Endothelial cell of umbilical vein (primary cell): ENCODE measurements around the gene POLR2B. TPM values are rescaled to one million over a fixed set of nuclear protein-coding genes. Genes with fewer than 3 reads are reported as not detected.

Experiments
- BruUV-seq: library from RNA; stranded (reverse); fragments of 400-500 nt; replicated peaks from 2 replicates; lab custom pipeline; 2021; lab: Mats Ljungman, UMichigan
- CTCF ChIA-PET: fragments of 300-600, 350-600 bp; sonication (Branson Sonifier 250); formaldehyde crosslinking; loops from one replicate; lab custom pipeline; 2021; ENCODE audit warnings: antibody characterized with exemption, inconsistent platforms; lab: Charles Lee
- POLR2A ChIA-PET: fragments of 300-600, 350-600 bp; sonication (Branson Sonifier 250); formaldehyde crosslinking; loops from one replicate; lab custom pipeline; 2021; ENCODE audit warnings: antibody characterized with exemption, inconsistent platforms; lab: Charles Lee
- DNase-seq: peaks from one replicate; pipeline ENCODE4 v3.0.0-alpha.2; 2011; ENCODE audit warnings: low read depth, low spot score
- FAIRE-seq: peaks from 2 replicates; lab custom pipeline; 2011; peaks lifted over from hg19 to GRCh38; lab: Jason Lieb, UNC
- H2AFZ ChIP-seq: 2 replicates; pipeline ENCODE4 v1.6.0; 2012; ENCODE audit warnings: low read depth, low read length, control low read depth, inconsistent platforms
- H3K27ac ChIP-seq: 2 replicates; pipeline ENCODE4 v1.5.1; 2011; ENCODE audit warnings: low read depth, mild to moderate bottlenecking, control low read depth, low read length, moderate library complexity; ENCODE audit not compliant: insufficient read depth
- H3K27me3 ChIP-seq, 2 experiments: 2 replicates each; pipeline versions ENCODE4 v1.6.0 to v1.6.1; 2011; ENCODE audit warnings: low read length in 2 of 2, mixed read lengths in 1 of 2; ENCODE audit not compliant: control insufficient read depth in 2 of 2, insufficient read depth in 2 of 2
- H3K36me3 ChIP-seq, 2 experiments: 2 replicates in 1 of 2; 3 replicates in 1 of 2; pipeline ENCODE4 v1.5.1; 2011; ENCODE audit warnings: low read length in 2 of 2, mild to moderate bottlenecking in 1 of 2, moderate library complexity in 1 of 2; ENCODE audit not compliant: control insufficient read depth in 2 of 2, insufficient read depth in 2 of 2; ENCODE audit errors: extremely low read depth in 1 of 2
- H3K4me1 ChIP-seq: 3 replicates; pipeline ENCODE4 v1.5.1; 2011; ENCODE audit warnings: mild to moderate bottlenecking, low read length; ENCODE audit not compliant: control insufficient read depth, insufficient read depth; ENCODE audit errors: extremely low read depth
- H3K4me2 ChIP-seq: 2 replicates; pipeline ENCODE4 v1.6.1; 2011; ENCODE audit warnings: low read length, control low read depth, mixed read lengths; ENCODE audit not compliant: insufficient read depth
- H3K4me3 ChIP-seq, 3 experiments: fragments of 200-600 bp in 1 of 3; sonication (generic), shearing (Covaris generic) in 1 of 3; replicated peaks in 1 of 3; 2 replicates each; pipeline ENCODE4 v1.5.1; 2011 to 2016; ENCODE audit warnings: control low read depth in 3 of 3, low read length in 3 of 3, mild to moderate bottlenecking in 2 of 3, inconsistent platforms in 1 of 3, low read depth in 1 of 3, moderate library complexity in 1 of 3; ENCODE audit not compliant: insufficient read depth in 1 of 3
- H3K79me2 ChIP-seq: 2 replicates; pipeline ENCODE4 v1.6.0; 2012; ENCODE audit warnings: low read length, inconsistent platforms; ENCODE audit not compliant: control insufficient read depth, insufficient read depth
- H3K9ac ChIP-seq: replicated peaks from 2 replicates; pipeline ENCODE3; 2011; ENCODE audit warnings: low read length, control low read depth; ENCODE audit not compliant: insufficient read depth; ENCODE audit errors: extremely low read depth
- H3K9me1 ChIP-seq: replicated peaks from 3 replicates; pipeline ENCODE4 v1.6.0; 2011; ENCODE audit warnings: mild to moderate bottlenecking, low read length; ENCODE audit not compliant: control insufficient read depth, insufficient read depth; ENCODE audit errors: extremely low read depth
- H3K9me3 ChIP-seq: replicated peaks from 2 replicates; pipeline ENCODE4 v1.5.1; 2012; ENCODE audit warnings: low read length, inconsistent platforms; ENCODE audit not compliant: control insufficient read depth, insufficient read depth
- H4K20me1 ChIP-seq: replicated peaks from 2 replicates; pipeline ENCODE3; 2011; ENCODE audit warnings: mild to moderate bottlenecking, low read length; ENCODE audit not compliant: control insufficient read depth, insufficient read depth; ENCODE audit errors: extremely low read depth
- EZH2 ChIP-seq: IDR thresholded peaks from 2 replicates; pipeline ENCODE4 v1.6.1; 2012; ENCODE audit warnings: borderline replicate concordance, low read depth, mild to moderate bottlenecking, moderate library complexity, low read length, inconsistent platforms; ENCODE audit not compliant: severe bottlenecking
- FOS ChIP-seq: IDR thresholded peaks from 2 replicates; pipeline ENCODE4 v1.6.1; 2011; ENCODE audit warnings: mild to moderate bottlenecking, low read length, moderate library complexity, borderline replicate concordance; ENCODE audit not compliant: insufficient read depth
- GATA2 ChIP-seq: IDR thresholded peaks from 2 replicates; pipeline ENCODE4 v1.7.0; 2011; ENCODE audit warnings: low read depth, mild to moderate bottlenecking, moderate library complexity, mixed read lengths, low read length; ENCODE audit not compliant: insufficient read length, insufficient read depth
- JUN ChIP-seq: IDR thresholded peaks from 2 replicates; pipeline ENCODE4 v1.6.1; 2011; ENCODE audit warnings: borderline replicate concordance, low read depth; ENCODE audit not compliant: insufficient read length, insufficient read depth
- MAX ChIP-seq: IDR thresholded peaks from 2 replicates; pipeline ENCODE4 v1.6.1; 2011; ENCODE audit not compliant: insufficient read depth, insufficient read length
- MYC ChIP-seq: IDR thresholded peaks from one replicate; pipeline ENCODE4 v1.6.1; 2011; ENCODE audit warnings: mild to moderate bottlenecking, low read depth, low read length
- POLR2A ChIP-seq: IDR thresholded peaks from 2 replicates; pipeline ENCODE4 v1.6.1; 2012; ENCODE audit warnings: low read depth, mild to moderate bottlenecking, control low read depth, low read length
- POLR2AphosphoS5 ChIP-seq: IDR thresholded peaks from 2 replicates; pipeline ENCODE4 v1.6.1; 2012; ENCODE audit warnings: low read depth, mild to moderate bottlenecking, control low read depth, low read length, moderate library complexity; ENCODE audit not compliant: insufficient read depth
- dilution Hi-C: fragments of 300-500 bp; cut with MboI; formaldehyde crosslinking; loops from one replicate; pipeline ENCODE4 v1.15.0; 2019; ENCODE audit warnings: low sequenced_read_pairs; ENCODE audit not compliant: extremely low pct_ligation_motif_present
- intact Hi-C: fragments of 100-400 bp; cut with micrococcal nuclease; formaldehyde crosslinking; loops from one replicate; pipeline ENCODE4 v1.10.0; 2022
- polyA plus RNA-seq, 4 experiments: library from polyadenylated mRNA; depleted of rRNA in 3 of 4; stranded (reverse) in 3 of 4; unstranded in 1 of 4; fragments of >200 nt; gene quantifications; 2 replicates each; pipeline versions ENCODE4 v1.2.1 to v1.2.3, GENCODE V29; 2011 to 2012; ENCODE audit warnings: missing spikeins in 1 of 4
- total RNA-seq: library from RNA; stranded (reverse); gene quantifications from 2 replicates; pipeline ENCODE4 v1.2.3, GENCODE V29; 2021
- TF ChIP-seq, protein P1 (sequence below), 2 donors: IDR thresholded peaks; 1 replicate in 1 of 2; 2 replicates in 1 of 2; pipeline ENCODE4 v1.5.1; 2011; ENCODE audit warnings: low read length in 2 of 2, mild to moderate bottlenecking in 2 of 2, moderate library complexity in 2 of 2, control low read depth in 1 of 2, inconsistent platforms in 1 of 2, low read depth in 1 of 2; ENCODE audit not compliant: insufficient read depth in 1 of 2; ENCODE audit errors: extremely low read depth in 1 of 2

The POLR2B gene
- total and polyA plus RNA-seq, 2 donors (not counting 3 experiments of a cell fraction or from before 2014, with no cell fraction given): 75.5 to 148 TPM

DNA sequence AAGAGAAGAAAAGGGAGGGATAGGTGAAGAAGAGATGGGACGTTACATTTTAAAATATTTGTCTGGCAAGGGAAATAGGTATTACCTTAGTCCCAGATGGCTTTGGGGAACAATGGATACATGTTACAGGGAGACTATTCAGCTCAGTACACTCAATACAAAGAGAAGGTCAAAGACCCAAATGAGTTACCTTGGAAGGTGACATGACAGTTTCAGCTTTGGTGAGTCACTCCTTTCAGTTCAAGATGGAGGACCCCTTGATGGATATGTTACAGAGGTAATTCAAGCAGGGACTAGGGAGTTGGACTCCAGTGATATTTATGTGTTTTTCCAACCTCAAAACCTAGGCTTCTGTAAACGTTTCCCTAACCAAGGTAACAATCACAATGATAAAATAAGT is 6.3 kb upstream of the POLR2B start:
- H3K9me3 ChIP-seq: no peaks in the 10 kb centered on the region
- ChIA-PET POLR2A (no interaction called here), CTCF (no interaction called here)
- H3K4me1 ChIP-seq: peaks cover 2% of the 10 kb centered on the region
- no peak for DNase-seq
- no TSS peak for BruUV-seq
- no peak for FAIRE-seq
- H4K20me1 ChIP-seq: no peaks in the 10 kb centered on the region
- peaks cover 7 to 16% of the 10 kb centered on the region in 2 experiments for H3K36me3 ChIP-seq
- H3K9me1 ChIP-seq: no peaks in the 10 kb centered on the region
- no peaks in the 10 kb centered on the region for H3K27me3 ChIP-seq
- intact Hi-C loops: no loop called here
- no peak overlapping the region for H3K27ac ChIP-seq
- peaks cover 25% of the 10 kb centered on the region for H3K79me2 ChIP-seq
- no peak overlapping the region for H2AFZ ChIP-seq
- no peak overlapping the region for H3K4me2 ChIP-seq
- dilution Hi-C loops: no loop called here
- no peak overlapping the region for H3K9ac ChIP-seq
- TF ChIP-seq FOS (no peak), EZH2 (no peak), JUN (no peak)
- no peak overlapping the region for H3K4me3 ChIP-seq

DNA sequence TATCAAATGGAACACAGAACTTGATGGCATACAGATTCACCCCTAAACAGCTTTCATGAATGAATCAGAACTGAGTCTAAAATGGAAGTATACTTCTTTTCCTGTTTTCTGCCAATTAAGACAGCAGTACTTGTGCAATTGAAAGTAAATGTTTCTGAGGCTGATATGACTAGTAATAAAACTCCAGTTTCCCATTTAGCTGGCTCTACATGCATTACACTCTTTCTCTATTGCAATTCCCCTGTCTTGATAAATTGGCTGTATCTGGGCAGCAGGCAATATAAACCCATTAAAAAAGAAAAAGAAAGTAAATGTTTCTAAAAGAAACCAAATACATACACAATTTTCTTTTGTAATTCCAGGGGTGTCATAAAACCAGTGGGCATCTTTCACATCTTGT is 5.9 kb upstream of the POLR2B start:
- H3K79me2 ChIP-seq: peaks cover 25% of the 10 kb centered on the region
- no peak for FAIRE-seq
- no TSS peak for BruUV-seq

More for the DNA sequence above, 5.9 kb upstream of the POLR2B start:
- Histone ChIP-seq H3K4me2 (no peak overlapping the region), H3K4me3 (no peak overlapping the region), H3K9me1 (no peaks in the 10 kb centered on the region), H4K20me1 (no peaks in the 10 kb centered on the region), H3K4me1 (peaks cover 2% of the 10 kb centered on the region), H3K27me3 (no peaks in the 10 kb centered on the region), H3K36me3 (peaks cover 7 to 16% of the 10 kb centered on the region in 2 experiments), H3K9me3 (no peaks in the 10 kb centered on the region), H2AFZ (no peak overlapping the region), H3K9ac (no peak overlapping the region), H3K27ac (no peak overlapping the region)
- DNase-seq: no peak
- ChIA-PET CTCF (no interaction called here), POLR2A (no interaction called here)
- no peak for TF ChIP-seq GATA2
- no peak for TF ChIP-seq JUN
- no peak for TF ChIP-seq MYC
- TF ChIP-seq MAX: no peak
- no peak for TF ChIP-seq EZH2
- TF ChIP-seq, protein P1, sequence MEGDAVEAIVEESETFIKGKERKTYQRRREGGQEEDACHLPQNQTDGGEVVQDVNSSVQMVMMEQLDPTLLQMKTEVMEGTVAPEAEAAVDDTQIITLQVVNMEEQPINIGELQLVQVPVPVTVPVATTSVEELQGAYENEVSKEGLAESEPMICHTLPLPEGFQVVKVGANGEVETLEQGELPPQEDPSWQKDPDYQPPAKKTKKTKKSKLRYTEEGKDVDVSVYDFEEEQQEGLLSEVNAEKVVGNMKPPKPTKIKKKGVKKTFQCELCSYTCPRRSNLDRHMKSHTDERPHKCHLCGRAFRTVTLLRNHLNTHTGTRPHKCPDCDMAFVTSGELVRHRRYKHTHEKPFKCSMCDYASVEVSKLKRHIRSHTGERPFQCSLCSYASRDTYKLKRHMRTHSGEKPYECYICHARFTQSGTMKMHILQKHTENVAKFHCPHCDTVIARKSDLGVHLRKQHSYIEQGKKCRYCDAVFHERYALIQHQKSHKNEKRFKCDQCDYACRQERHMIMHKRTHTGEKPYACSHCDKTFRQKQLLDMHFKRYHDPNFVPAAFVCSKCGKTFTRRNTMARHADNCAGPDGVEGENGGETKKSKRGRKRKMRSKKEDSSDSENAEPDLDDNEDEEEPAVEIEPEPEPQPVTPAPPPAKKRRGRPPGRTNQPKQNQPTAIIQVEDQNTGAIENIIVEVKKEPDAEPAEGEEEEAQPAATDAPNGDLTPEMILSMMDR (IDR thresholded peaks at IDR 0.05; ENCODE audit: extremely low read depth in 1 of 2, insufficient read depth in 1 of 2, low read depth in 1 of 2, low read length in 2 of 2): no peak
- no peak for TF ChIP-seq POLR2A
- TF ChIP-seq POLR2AphosphoS5: no peak
- TF ChIP-seq FOS: no peak
- dilution Hi-C loops: no loop called here
- intact Hi-C loops: no loop called here
